ENCODE measurements around the gene ABCB6.
A peak's percentile ranks its signal among the peaks of the same experiment; 100 is the strongest.
"Not testable (repeated sequence)": the region's sequence is repeated elsewhere in the genome, so short reads cannot be mapped to it uniquely, and the experiment has no call there.

Gene ABCB6

DNA sequence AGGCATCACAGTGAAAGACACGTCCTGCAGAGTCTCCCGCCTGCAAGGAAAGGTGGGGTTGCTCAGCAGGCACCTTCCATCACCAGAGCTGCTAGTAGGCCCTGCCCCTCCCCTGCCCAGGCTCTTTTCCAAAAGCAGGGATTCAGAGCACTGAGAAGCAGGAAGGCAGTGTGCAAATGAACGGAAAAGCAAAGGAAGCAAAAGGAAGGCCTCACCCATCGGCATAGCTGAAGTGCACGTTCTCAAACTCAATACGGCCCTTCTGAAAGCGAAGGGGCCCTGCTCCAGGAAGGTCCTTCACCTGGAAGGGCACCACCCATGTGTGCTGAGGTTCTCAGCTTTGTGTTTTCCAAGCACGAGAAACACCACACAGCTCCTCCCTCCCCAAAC, 5.7 kb downstream of the ABCB6 start:
- no peak for DNase-seq

DNA sequence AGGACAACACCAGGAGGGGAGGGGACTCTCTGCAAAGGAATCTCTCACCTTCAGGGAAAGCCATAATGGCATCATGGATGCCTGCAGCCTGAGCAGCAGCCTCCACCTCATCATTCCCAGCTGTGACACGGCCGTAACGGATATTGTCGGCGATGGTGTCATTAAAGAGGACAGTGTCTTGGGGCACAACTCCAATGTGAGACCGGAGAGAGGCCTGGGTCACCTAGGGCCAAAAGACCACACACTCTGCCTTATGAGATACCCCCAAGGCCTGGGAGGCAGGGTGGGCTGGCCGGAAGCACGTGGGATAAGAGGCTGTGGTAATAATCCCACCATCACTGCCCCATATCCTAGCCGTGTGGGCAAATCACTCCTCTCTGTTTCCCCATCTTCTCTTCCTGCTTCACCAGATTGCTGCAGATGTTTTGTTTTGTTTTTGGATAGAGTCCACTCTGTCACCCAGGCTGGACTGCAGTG, 7.8 kb downstream of the ABCB6 start:
- no peak for DNase-seq

DNA sequence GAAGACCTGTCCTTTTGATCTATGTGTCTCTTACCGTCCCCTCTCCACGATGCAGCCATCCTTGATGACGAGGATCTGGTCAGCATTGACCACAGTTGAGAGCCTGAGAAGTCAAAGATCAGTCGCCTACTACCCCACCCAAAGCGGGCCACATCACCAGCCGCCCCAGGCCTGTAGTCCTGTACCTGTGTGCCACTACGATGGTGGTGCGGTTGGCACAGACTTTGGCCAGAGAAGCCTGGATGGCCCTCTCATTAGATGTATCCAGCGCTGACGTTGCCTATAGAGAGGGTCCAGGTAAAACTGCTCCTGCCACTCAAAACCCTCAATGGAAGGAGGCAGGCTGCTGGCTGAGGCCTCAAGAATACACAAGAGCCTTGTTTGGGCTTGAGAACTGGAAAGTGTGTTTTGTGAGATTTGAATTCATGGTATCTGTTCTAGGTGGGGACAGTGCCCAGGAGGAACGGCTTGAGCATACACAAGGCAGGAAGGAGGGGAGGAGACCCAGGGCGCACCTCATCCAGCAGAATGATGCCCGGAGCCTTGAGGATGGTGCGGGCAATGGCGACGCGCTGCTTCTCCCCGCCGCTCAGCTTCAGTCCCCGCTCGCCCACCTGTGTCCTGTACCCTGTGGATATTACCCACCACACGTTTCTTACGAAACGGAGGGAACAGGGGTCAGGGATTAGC, 8.4 kb downstream of the ABCB6 start:
- no peak for DNase-seq

DNA sequence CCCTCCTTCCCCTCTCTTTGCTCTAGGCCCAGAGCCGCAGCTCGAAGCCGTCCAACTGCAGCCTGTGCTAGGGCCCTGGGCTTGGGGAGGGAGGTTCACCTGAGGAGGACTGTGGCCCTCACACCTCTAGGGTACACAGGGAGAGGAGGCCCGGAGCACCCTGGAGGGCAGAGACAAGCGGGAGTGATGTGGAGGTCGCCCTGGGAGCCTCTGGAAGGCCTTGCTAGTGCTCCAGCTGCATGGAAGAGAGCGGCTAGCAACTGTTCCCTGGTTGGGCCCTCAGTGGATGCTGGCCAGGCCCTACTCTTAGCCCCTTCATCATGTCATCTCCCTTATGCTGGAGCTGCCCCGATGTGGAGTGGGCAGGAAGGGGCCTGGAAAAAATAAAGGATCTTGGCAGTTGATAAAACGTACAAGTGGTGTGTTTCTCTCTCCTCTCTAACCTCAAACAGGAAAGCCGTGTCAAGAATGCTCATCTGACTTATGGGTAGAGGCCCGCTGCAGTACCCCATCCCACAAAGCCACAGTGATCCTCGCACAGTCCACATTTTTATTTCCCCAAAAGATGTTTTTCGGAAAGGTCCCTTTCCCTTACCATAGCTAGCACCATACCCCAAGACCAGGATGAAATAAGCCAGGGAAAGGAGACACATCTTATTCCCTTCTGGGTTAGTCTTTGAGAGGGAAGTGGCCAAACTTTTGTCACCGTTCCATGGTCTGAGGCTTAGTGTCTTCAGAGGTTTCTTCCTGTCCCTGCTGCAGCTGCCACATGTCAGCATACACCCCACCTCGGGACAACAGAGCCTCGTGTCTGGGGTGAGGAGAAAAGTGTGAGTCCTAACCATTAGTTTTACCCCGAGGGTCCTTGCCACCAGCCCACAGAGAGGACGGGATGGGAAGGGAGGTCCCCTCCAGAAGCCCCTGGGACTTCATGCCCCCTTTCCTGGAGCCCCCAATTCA, 9.2 kb downstream of the ABCB6 start:
- no peak for DNase-seq

DNA sequence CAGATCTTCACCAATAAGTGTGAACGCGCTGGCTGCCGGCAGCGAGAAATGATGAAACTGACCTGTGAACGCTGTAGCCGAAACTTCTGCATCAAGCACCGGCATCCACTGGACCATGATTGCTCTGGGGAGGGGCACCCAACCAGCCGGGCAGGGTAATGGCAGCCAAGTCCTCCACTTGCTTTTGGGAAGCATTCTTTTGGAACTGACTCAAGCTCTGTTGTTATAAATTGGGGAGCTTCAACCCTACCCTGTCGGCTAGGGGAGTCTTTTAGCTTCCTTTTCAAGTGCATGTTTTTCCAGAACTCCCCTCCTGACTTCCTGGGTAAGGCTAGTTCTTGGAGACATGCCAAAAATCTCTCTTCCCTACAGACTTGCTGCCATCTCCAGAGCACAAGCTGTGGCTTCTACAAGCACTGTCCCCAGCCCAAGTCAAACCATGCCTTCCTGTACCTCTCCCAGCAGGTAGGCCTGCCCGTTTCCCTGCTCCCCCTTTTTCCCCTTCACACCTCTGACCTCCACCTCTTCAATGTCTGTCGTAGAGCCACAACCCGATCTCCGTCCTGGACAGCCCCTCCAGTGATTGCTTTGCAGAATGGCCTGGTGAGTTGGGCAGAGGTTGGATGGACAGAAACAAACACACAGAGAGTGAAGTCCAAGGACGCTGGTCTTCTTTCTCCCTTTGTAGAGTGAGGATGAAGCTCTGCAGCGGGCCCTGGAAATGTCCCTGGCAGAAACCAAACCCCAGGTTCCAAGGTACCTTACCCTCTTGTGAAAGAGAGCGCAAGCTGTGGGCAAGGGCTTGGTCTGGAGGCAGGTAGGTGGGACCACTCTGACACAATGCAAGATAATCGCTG, 10.6 kb downstream of the ABCB6 start:
- DNase-seq = peak in 1 of 2 experiments; percentile 46

DNA sequence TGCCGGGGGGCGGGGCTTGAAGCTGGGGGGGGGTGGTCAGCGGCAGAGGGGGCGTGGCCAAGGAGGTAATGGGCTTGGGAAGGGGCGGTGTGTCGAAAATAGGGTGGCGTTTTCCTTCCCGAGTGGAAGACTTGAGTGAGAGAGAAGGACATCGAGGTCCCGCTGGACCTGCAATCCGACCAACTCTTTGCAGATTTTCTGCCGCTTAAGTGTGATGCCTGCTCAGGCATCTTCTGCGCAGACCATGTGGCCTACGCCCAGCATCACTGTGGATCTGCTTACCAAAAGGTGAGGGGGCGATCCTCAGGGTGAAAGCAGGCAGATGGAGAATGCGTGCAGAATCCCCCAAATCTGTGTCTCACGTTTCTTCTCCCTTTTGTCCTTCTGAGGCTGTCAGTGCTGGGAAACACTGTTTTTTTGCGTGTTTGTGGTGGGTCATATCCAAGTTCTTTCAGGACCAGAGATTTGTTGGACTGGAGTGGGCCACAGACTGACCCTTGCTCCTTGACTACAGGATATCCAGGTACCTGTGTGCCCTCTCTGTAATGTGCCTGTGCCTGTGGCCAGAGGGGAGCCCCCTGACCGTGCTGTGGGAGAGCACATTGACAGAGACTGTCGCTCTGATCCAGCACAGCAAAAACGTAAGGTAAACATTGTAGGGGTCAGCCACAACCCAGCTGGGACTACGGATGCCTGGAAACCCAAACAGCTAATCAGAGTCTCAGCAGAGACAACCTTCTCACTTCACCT, 11.4 kb downstream of the ABCB6 start:
- DNase-seq = peak in 1 of 2 experiments; percentile 58

DNA sequence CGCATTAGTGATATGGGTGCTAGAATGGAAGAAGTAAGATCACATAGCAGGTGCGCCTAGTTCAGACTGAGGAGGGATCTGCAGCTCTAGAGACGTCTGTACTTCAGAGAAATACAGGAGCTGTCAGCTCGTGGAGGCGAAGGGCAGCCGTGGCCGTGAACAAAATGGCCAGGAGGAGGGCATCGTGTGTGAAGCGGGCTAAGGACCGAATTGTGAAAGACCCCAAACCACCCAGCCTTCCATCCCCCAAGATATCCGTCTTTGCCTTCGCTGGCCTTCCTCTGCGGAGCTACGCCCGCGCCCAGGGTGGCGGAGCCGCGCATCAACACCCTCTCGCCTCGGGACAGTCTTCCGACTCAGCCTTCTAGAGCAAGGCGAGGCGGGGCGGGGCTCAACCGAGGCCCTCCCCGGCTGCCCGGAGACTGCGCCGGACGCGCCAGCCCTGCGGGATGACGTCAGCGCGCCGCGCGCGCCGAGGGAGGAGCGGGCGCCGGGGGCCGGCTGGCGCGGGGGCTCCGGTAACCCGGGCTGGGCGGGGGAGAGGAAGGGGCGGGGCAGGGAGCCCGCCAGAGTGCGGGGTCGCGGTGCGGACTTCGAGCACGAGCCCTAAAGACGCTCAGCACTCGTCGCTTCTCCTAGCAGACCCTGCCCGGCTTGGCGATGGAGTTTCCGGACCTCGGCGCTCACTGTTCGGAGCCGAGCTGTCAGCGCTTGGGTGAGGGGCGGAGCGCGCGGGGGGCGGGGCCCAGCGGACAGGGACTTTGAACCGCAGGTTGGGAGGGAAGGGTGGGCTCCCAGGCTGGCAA, 12.2 kb downstream of the ABCB6 start, which contains the start of gene ZFAND2B:
TSS of gene ZFAND2B (plus strand) at position 455 of the 806 bp plus-strand sequence. CDS start at position 661, 206 bp downstream.
- peak; percentile 86 to 92 for DNase-seq

DNA sequence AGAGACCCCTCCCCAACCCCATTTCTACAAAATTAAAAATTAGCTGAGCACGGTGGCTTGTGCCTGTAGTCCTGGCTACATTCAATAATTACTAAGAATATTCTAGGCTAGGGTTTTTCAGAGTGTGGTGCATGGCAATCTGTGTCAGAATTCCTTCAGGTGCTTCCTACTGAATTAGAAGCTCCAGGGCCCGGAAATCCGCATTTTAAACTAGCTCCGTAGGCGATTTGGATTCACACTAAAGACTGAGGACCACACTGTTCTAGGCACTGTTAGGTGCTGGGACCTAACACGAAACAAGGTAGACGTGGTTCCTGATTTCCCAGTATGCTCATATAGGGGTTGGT, 12.8 kb downstream of the ABCB6 start:
- no peak for DNase-seq

DNA sequence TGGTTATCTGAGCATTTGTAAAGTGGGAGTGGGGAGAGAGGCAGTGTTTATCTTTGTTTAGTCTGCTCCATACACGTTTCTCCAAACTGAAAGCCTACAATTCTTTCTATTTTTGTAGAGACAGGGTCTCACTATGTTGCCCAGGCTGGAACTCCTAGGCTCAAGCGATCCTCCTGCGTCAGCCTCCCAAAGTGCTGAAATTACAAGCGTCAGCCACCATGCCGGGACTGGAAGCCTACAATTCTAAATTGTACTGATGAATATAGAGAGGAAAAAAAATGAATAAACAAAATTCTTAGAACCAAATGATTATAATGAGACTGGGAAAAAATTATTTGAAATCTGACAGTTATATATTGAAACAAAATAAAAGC, 13.6 kb downstream of the ABCB6 start:
- DNase-seq = no peak

DNA sequence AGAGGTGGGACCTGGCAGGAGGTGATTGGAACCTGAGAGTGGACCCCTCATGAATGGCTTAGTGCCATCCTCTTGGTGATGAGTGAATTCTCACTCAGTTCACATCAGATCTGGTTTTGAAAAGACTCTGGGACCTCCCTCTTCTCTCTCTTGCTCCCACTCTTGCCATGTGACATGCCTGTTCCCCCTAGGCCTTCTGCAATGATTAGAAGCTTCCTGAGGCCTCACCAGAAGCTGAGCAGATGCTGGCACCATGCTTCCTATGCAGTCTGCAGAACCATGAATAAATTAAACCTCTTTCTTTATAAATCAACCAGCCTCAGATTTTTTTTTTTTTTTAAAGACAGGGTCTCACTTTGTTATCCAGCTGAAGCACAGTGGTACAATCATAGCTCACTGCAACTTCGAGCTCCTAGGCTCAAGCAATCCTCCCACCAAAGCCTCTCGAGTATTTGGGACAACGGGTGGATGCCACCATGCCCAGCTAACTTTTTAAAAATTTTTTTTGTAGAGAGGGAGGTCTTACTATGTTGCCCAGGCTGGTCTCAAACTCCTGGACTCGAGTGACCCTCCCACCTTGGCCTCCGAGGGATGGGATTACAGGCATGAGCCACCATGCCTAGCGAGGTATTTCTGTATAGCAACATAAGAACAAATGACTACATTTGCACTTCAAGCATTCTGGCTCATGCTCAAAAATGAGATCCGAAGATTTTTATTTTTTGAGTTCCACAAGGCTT, 14.2 kb downstream of the ABCB6 start:
- DNase-seq = no peak

DNA sequence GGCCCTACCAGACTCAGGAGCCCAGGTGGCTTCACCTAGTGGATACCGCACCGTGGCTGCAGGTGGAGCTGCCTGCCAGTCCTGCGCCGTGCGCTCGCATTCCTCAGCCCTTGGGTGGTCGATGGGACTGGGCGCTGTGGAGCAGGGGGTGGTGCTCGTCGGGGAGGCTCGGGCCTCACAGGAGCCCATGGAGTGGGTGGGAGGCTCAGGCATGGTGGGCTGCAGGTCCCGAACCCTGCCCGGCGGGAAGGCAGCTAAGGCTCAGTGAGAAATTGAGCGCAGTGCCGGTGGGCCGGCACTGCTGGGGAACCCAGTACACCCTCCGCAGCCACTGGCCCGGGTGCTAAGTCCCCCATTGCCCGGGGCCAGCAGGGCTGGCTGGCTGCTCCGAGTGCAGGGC, 17.4 kb downstream of the ABCB6 start:
- DNase-seq = not testable (repeated sequence)

DNA sequence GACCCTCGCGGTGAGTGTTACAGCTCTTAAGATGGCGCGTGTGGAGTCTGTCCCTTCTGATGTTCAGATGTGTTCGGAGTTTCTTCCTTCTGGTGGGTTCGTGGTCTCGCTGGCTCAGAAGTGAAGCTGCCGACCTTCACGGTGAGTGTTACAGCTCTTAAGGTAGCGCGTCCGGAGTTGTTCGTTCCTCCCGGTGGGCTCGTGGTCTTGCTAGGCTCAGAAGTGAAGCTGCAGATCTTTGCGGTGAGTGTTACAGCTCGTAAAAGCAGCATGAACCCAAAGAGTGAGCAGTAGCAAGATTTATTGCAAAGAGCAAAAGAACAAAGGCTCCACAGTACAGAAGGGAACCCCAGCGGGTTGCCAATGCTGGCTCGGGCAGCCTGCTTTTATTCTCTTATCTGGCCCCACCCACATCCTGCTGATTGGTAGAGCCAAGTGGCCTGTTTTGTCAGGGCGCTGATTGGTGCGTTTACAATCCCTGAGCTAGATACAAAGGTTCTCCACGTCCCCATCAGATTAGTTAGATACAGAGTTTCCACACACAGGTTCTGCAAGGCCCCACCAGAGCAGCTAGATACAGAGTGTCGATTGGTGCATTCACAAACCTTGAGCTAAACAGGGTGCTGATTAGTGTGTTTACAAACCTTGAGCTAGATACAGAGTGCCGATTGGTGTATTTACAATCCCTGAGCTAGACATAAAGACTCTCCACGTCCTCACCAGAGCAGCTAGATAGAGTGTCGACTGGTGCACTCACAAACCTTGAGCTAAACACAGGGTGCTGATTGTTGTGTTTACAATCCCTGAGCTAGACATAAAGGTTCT, 18.0 kb downstream of the ABCB6 start:
- peak; percentile 15 to 20 for DNase-seq

DNA sequence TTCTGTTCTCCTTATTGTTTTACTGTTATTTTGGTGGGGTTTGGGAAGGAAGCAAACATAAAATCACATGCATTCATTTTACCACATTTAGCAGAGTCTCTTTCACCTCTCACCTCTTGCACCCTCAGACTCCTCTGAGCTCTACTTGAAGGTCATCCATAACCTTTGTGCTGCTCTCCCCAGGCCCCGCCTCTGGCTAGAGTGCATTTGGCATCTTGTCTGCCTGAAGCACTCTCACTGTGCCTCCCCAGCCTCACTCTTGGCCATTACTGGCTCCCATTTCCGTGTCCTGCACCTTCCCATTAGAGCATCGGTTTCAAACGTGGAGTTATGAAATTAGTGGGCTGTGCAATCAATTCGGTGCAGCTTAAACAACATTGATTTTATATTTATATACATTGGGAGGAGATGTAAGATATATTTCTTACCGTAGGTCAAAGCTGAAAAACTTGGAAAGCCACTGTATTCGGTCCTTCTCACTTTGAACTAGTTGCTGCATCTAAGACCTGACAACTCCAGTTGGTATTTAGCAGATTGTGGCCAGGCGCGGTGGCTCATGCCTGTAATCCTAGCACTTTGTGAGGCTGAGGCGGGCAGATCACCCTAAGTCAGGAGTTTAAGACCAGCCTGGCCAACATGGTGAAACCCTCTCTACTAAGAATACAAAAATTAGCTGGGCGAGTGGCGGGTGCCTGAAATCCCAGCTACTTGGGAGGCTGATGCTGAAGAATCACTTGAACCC, 19.1 kb downstream of the ABCB6 start:
- no peak for DNase-seq

DNA sequence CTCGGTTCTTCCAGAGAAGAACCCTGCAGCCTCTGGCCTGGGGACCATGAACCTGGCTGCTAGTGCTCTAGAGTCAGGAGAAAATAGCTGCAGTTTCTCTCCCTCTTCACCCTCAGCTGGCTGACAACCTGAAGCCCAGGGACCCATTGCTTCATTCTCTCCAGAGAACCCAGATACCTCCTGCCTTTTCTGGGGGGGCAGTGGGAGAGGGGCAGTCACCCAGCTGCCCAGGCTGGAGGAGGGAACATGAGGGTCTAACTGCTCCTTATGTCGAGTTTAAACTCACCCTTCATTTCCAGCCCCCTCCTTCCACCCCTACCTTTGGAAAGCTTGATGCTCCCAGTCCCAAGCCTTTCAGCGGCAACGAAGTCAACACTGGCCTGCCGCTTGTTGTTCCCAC, 19.8 kb downstream of the ABCB6 start:
- no peak for DNase-seq

DNA sequence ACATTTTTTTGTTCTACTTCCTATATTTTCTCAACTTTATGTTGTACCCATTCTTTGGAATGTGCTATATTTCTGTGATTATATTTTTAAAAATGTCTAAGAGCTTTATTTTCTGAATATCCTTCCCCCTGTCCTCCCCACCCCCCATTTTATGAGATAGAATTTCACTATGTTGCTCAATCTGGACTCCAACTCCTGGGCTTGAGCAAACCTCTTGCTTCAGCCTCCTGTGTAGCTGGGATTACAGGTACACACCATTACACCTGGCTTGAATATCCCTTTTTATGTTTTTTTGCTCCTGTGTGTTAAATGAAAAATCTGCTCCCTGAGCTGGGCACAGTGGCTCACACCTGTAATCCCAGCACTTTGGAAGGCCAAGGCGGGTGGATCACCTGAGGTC, 21.4 kb downstream of the ABCB6 start:
- DNase-seq = no peak

DNA sequence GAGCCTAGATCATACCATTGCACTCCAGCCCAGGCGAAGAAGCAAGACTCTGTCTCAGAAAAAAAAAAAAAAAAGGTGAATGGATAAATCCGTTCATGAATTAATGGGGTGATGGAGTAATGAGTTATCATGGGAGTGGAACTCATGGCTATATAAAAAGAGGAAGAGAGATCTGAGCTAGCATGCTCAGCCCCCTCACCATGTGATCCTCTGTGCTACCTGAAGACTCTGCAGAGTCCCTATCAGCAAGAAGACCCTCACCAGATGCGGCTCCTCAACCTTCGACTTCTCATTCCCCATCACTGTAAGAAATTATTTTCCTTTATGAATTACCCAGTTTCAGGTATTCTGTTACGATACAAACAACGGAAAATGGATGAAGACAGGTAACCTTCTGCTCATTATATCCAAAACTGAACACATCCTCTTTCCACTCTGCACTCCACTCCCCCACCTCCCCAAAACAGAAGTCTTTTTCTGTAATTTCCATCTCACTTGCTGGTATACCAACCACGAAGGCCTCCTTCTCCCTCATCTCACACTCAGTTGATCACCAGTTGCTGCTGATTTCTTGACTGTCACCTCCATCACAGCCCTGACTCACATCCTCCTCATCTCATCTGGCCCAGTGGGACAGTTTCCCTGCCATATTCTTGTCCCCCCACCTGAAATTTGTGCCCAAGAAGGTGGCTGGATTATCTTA, 31.9 kb downstream of the ABCB6 start:
- no peak for DNase-seq

DNA sequence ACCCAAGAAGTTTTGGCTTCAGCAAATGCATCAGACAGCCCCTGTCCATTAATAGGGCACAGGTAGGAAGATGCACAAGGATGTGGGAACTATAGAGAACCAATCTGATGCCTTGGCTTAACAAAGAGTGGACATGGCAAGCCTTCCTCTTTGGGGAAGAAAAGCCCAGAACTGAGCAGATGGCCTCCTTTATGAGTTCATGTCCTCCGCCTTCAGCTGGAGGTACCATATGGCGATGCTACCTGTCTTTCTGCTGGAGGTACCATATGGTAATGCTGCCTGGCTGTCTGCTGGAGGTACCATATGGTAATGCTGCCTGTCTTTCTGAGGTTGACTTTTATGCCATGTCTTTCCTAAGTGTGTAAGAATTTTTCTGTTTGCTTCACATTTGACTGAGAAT, 34.6 kb downstream of the ABCB6 start:
- no peak for DNase-seq

DNA sequence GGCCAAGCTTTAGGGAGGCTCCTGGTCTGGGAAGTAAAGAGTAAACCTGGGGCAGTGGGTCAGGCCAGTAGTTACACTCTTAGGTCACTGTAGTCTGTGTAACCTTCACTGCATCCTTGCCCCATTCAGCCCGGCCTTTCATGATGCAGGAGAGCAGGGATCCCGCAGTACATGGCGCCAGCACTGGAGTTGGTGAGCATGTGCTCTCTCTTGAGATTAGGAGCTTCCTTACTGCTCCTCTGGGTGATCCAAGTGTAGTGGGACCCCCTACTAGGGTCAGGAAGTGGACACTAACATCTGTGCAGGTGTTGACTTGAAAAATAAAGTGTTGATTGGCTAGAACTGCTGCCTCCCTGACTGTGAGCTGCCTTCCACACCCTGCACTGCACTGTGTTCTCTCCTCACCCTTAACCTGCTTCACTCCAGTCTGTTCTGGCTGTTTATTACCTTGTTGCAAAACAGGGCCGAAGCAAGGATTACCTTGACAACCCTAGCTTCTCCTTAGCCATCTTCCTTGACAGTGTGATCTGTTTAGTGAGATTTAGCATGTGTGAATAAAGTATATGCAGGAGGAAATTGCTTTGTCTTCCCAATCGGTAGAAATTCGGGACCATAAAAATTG, 35.5 kb downstream of the ABCB6 start:
- no peak for DNase-seq

All from SHP77 (cell line).